GM19240 (cell line): ENCODE results near the gene SLX1B.
"Not testable (repeated sequence)": the region's sequence is repeated elsewhere in the genome, so short reads cannot be mapped to it uniquely, and the experiment has no call there.

Experiments
- DNase-seq: peaks from one replicate; pipeline ENCODE4 v3.0.0; 2011; ENCODE audit warnings: low spot score; ENCODE audit not compliant: insufficient read length

Gene SLX1B

GRCh38 chr16:29454269-29454668 is at the start of gene SLX1B, which contains the start of gene BOLA2:
Gene SLX1B (plus strand): TSS chr16:29454533.
Gene BOLA2 (minus strand): TSS chr16:29454351. CDS start chr16:29454253, 98 bp downstream.
- DNase-seq, result not testable (repeated sequence)

GRCh38 chr16:29405249-29405648 is 49.1 kb upstream of the SLX1B start:
- DNase-seq, result not testable (repeated sequence)

GRCh38 chr16:29423587-29423986 is 30.7 kb upstream of the SLX1B start:
- DNase-seq, result not testable (repeated sequence)

- DNase-seq, result not testable (repeated sequence)
Measured at GRCh38 chr16:29425390-29425789, 28.9 kb upstream of the SLX1B start.

- not testable (repeated sequence) for DNase-seq
Measured at GRCh38 chr16:29453754-29454153, 579 bp upstream of the SLX1B start.

GRCh38 chr16:29454828-29455227 is 495 bp downstream of the SLX1B start:
- not testable (repeated sequence) for DNase-seq

- DNase-seq, result not testable (repeated sequence)
Measured at GRCh38 chr16:29457660-29458059, 3.3 kb downstream of the SLX1B start.

GRCh38 chr16:29459706-29460646 is 5.6 kb downstream of the SLX1B start, which contains the start of gene SULT1A4:
Gene SULT1A4 (plus strand): TSS chr16:29459913. CDS start chr16:29461386, 1,473 bp downstream.
- not testable (repeated sequence) for DNase-seq

- DNase-seq, result not testable (repeated sequence)
Measured at GRCh38 chr16:29460647-29461030, 6.3 kb downstream of the SLX1B start.

- DNase-seq, result not testable (repeated sequence)
Measured at GRCh38 chr16:29465985-29466824, 11.9 kb downstream of the SLX1B start.

GRCh38 chr16:29466904-29467303 is 12.6 kb downstream of the SLX1B start:
- DNase-seq, result not testable (repeated sequence)

- not testable (repeated sequence) for DNase-seq
Measured at GRCh38 chr16:29467654-29468366, 13.5 kb downstream of the SLX1B start.

GRCh38 chr16:29469660-29470059 is 15.3 kb downstream of the SLX1B start:
- not testable (repeated sequence) for DNase-seq

GRCh38 chr16:29472065-29472464 is 17.7 kb downstream of the SLX1B start:
- DNase-seq, result not testable (repeated sequence)

- DNase-seq, result not testable (repeated sequence)
Measured at GRCh38 chr16:29482276-29482675, 27.9 kb downstream of the SLX1B start.

- DNase-seq, result not testable (repeated sequence)
Measured at GRCh38 chr16:29506308-29506707, 52.0 kb downstream of the SLX1B start, which contains the start of gene NPIPB12. Gene NPIPB12 (minus strand): TSS chr16:29506408.
